Gastrocnemius medialis (tissue), 4 donors: ENCODE data around the gene HPGD.

Experiments used
- CTCF ChIP-seq, 5 experiments: fragments of 450-650 bp in 3 of 5; fragments of 200-600 bp in 2 of 5; sonication (generic) in 2 of 5; IDR thresholded peaks in 4 of 5; conservative IDR thresholded peaks in 1 of 5; 1 replicate in 4 of 5; 2 replicates in 1 of 5; pipeline ENCODE4 v1.5.1; 2016 to 2019; ENCODE audit warnings: antibody characterized with exemption in 5 of 5, mild to moderate bottlenecking in 3 of 5, moderate library complexity in 3 of 5
- POLR2A ChIP-seq, 2 donors: fragments of 450-650 bp; IDR thresholded peaks; one replicate each; pipeline ENCODE4 v1.6.1; 2017; ENCODE audit warnings: antibody characterized with exemption in 2 of 2, mild to moderate bottlenecking in 2 of 2, moderate library complexity in 2 of 2

GRCh38 chr4:174503079-174503715 lies 19.1 kb downstream of the HPGD start:
- TF ChIP-seq CTCF (IDR thresholded peaks at IDR 0.05 in 4 of 5, conservative IDR thresholded peaks at IDR 0.05 in 1 of 5) (no peak), POLR2A (IDR thresholded peaks at IDR 0.05) (no peak)
